K562 (cell line): Measurements from ENCODE around the gene OLFML1. TPM values are rescaled to one million over a fixed set of nuclear protein-coding genes. Genes with fewer than 3 reads are reported as not detected.

ENCODE experiments used
- ATAC-seq: fragments of 200-7000 bp; cut with Tn5 transposase; 3 replicates; pipeline ENCODE4 v1.9.1; 2020; ENCODE audit warnings: moderate library complexity
- BruUV-seq: library from RNA; stranded (reverse); fragments of 400-500 nt; replicated peaks from 2 replicates; lab custom pipeline; 2021; lab: Mats Ljungman, UMichigan
- CTCF ChIA-PET: fragments of 300-600 bp; formaldehyde crosslinking; extraction: SDS; loops from one replicate; lab custom pipeline; 2021; ENCODE audit warnings: low intra/inter-chr PET ratio; lab: Yijun Ruan, JAX
- POLR2A ChIA-PET: fragments of 300-600, 350-650 bp; sonication (Branson Sonifier 250); formaldehyde crosslinking; extraction: SDS; loops from one replicate; lab custom pipeline; 2021; ENCODE audit warnings: antibody characterized with exemption, inconsistent platforms; lab: Yijun Ruan, JAX
- DNase-seq, 4 experiments: peaks; one replicate each; pipeline versions ENCODE4 v3.0.0 to v3.0.0-alpha.2; 2011 to 2018; ENCODE audit warnings: low spot score in 3 of 4, mixed read lengths in 3 of 4; ENCODE audit errors: extremely low read depth in 1 of 4
- FAIRE-seq: peaks from 2 replicates; lab custom pipeline; 2011; peaks lifted over from hg19 to GRCh38; lab: Jason Lieb, UNC
- H2AFZ ChIP-seq: 2 replicates; pipeline ENCODE4 v1.6.0; 2011; ENCODE audit warnings: low read depth, low read length, control low read depth, inconsistent platforms
- H3K27ac ChIP-seq: fragments of 200-600 bp; 3 replicates; pipeline ENCODE4 v1.8.0; 2011; ENCODE audit warnings: low read depth, mild to moderate bottlenecking, control low read depth, inconsistent platforms, low read length, moderate library complexity, mixed read lengths; ENCODE audit errors: extremely low read depth
- H3K27me3 ChIP-seq, 2 experiments: fragments of 300-600 bp in 1 of 2; 2 replicates in 1 of 2; 3 replicates in 1 of 2; pipeline versions ENCODE4 v1.6.0 to v1.8.0; 2011; ENCODE audit warnings: inconsistent platforms in 2 of 2, low read length in 2 of 2, mild to moderate bottlenecking in 1 of 2, mixed read lengths in 1 of 2, moderate library complexity in 1 of 2; ENCODE audit not compliant: control insufficient read depth in 2 of 2, insufficient read depth in 2 of 2
- H3K36me3 ChIP-seq: fragments of 300-600 bp; 3 replicates; pipeline ENCODE4 v1.8.0; 2011; ENCODE audit warnings: mild to moderate bottlenecking, low read length, inconsistent platforms; ENCODE audit not compliant: control insufficient read depth, insufficient read depth
- H3K4me1 ChIP-seq, 2 experiments: fragments of 200-600 bp in 1 of 2; replicated peaks in 1 of 2; 2 replicates in 1 of 2; 3 replicates in 1 of 2; pipeline versions ENCODE4 v1.5.1 to v1.8.0; 2011; ENCODE audit warnings: inconsistent platforms in 2 of 2, low read length in 2 of 2, mild to moderate bottlenecking in 1 of 2, mixed read lengths in 1 of 2, moderate library complexity in 1 of 2; ENCODE audit not compliant: control insufficient read depth in 2 of 2, insufficient read depth in 2 of 2
- H3K4me2 ChIP-seq: 2 replicates; pipeline ENCODE4 v1.6.1; 2011; ENCODE audit warnings: low read length, control low read depth, inconsistent platforms, mixed read lengths; ENCODE audit not compliant: insufficient read depth
- H3K4me3 ChIP-seq: fragments of 200-600 bp; sonication (generic), shearing (Covaris generic); 2 replicates; pipeline ENCODE4 v1.5.1; 2016; ENCODE audit warnings: control low read depth, inconsistent platforms
- H3K79me2 ChIP-seq: fragments of 200-600 bp; 3 replicates; pipeline ENCODE4 v1.8.0; 2011; ENCODE audit warnings: low read length, inconsistent platforms; ENCODE audit not compliant: control insufficient read depth, insufficient read depth
- H3K9ac ChIP-seq, 2 experiments: 2 replicates each; pipeline versions ENCODE4 v1.6.0 to v1.6.1; 2011; ENCODE audit warnings: low read depth in 2 of 2, low read length in 2 of 2, control low read depth in 1 of 2, inconsistent platforms in 1 of 2, mild to moderate bottlenecking in 1 of 2, mixed read lengths in 1 of 2; ENCODE audit not compliant: insufficient read depth in 1 of 2
- H3K9me1 ChIP-seq: one replicate; pipeline ENCODE4 v1.6.0; 2011; ENCODE audit warnings: inconsistent platforms, mild to moderate bottlenecking, low read length, moderate library complexity; ENCODE audit not compliant: control insufficient read depth, insufficient read depth
- H3K9me3 ChIP-seq: replicated peaks from 2 replicates; pipeline ENCODE4 v1.5.1; 2011; ENCODE audit warnings: low read depth, low read length, inconsistent platforms; ENCODE audit not compliant: control insufficient read depth, insufficient read depth
- H4K20me1 ChIP-seq: replicated peaks from 2 replicates; pipeline ENCODE4 v1.6.1; 2011; ENCODE audit warnings: low read length, inconsistent platforms, mixed read lengths; ENCODE audit not compliant: control insufficient read depth, insufficient read depth
- MTA3 ChIP-seq: fragments of 450-650 bp; formaldehyde crosslinking; IDR thresholded peaks from 2 replicates; pipeline ENCODE4 v1.6.1; 2017; ENCODE audit warnings: mild to moderate bottlenecking, borderline replicate concordance
- POLR2A ChIP-seq: fragments of 450-650 bp; conservative IDR thresholded peaks from 2 replicates; pipeline ENCODE4 v1.6.1; 2016
- ZBTB40 ChIP-seq, 2 experiments: fragments of 450-650 bp in 1 of 2; sonication (generic) in 1 of 2; formaldehyde crosslinking in 1 of 2; IDR thresholded peaks; 2 replicates each; pipeline versions ENCODE4 v1.7.1 to v1.9.0; 2016 to 2022; ENCODE audit warnings: inconsistent platforms in 1 of 2, mild to moderate bottlenecking in 1 of 2, missing genetic modification reagents in 1 of 2
- ZEB2 ChIP-seq: fragments of 450-650 bp; IDR thresholded peaks from 2 replicates; pipeline ENCODE4 v1.6.1; 2016
- ZNF274 ChIP-seq: IDR thresholded peaks from 2 replicates; pipeline ENCODE4 v1.6.1; 2011; ENCODE audit warnings: low read depth, mild to moderate bottlenecking, low read length, moderate library complexity, borderline replicate concordance
- WGBS: fragments of 100-300 bp; shearing (Covaris generic); methylation state at CpG from one replicate; pipeline ENCODE4 v1.1.6; 2016; ENCODE audit warnings: low coverage, mixed read lengths; ENCODE audit not compliant: insufficient coverage; ENCODE audit errors: missing lambda C conversion rate; 5-methylcytosine and 5-hydroxymethylcytosine counted together
- in situ Hi-C: fragments of 300-500 bp; cut with MboI; formaldehyde crosslinking; loops from 4 replicates; pipeline ENCODE4 v1.15.0; 2018; ENCODE audit warnings: inconsistent platforms, mixed read lengths
- intact Hi-C: fragments of 100-400 bp; cut with micrococcal nuclease; formaldehyde crosslinking; loops from 2 replicates; pipeline ENCODE4 v1.14.2; 2022
- polyA plus RNA-seq, 8 experiments: library from polyadenylated mRNA; depleted of rRNA in 4 of 8; stranded (reverse) in 5 of 8; unstranded in 3 of 8; fragments of >200 nt; fragmentation: Nextera tagmentation in 2 of 8; fragmentation: Illumina TruSeq in 1 of 8; extraction: Ambion mirVana in 2 of 8; extraction: Trizol in 1 of 8; gene quantifications; 2 replicates each; pipeline versions ENCODE4 v1.2.1 to v1.2.3, GENCODE V29; 2011 to 2014; ENCODE audit warnings: inconsistent platforms in 1 of 8, missing spikeins in 1 of 8
- total RNA-seq, 7 experiments: library from RNA; depleted of rRNA in 6 of 7; stranded (reverse); fragments of >200 nt in 6 of 7; fragmentation: Illumina TruSeq in 2 of 7; extraction: Trizol in 2 of 7; gene quantifications; 2 replicates each; pipeline versions ENCODE4 v1.2.1 to v1.2.3, GENCODE V29; 2011 to 2021; ENCODE audit warnings: low replicate concordance in 1 of 7
- TF ChIP-seq, protein P1 (sequence below): fragments of 450-650 bp; formaldehyde crosslinking; IDR thresholded peaks from 2 replicates; pipeline ENCODE4 v1.4.0; 2020; ENCODE audit warnings: mild to moderate bottlenecking

Gene OLFML1
- total and polyA plus RNA-seq, 9 of the 15 experiments (the other 6 are each of a cell fraction or from before 2014, with no cell fraction given): not detected

- FAIRE-seq: no peak
- 3% methylated on average over 8 of the region's 8 CpGs for WGBS
These were observed 47.3 kb downstream of the OLFML1 start for GRCh38 chr11:7532405-7533145.

More at GRCh38 chr11:7532405-7533145, 47.3 kb downstream of the OLFML1 start:
- in situ Hi-C loops (no loop called here), intact Hi-C loops (no loop called here)
- H3K4me3 ChIP-seq: no peak overlapping the region
- no peaks in the 10 kb centered on the region for H3K36me3 ChIP-seq
- H3K9me1 ChIP-seq: no peaks in the 10 kb centered on the region
- H3K27ac ChIP-seq: no peak overlapping the region
- BruUV-seq: no TSS peak
- H3K4me1 ChIP-seq: no peaks in the 10 kb centered on the region
- peaks cover 0 to 18% of the 10 kb centered on the region in 2 experiments; a peak in 2 of 5 replicates for H3K27me3 ChIP-seq
- H4K20me1 ChIP-seq: 0 out of 2 replicates have a peak, but pooled peaks cover 5% of the 10 kb centered on the region
- H3K4me2 ChIP-seq: no peak overlapping the region
- POLR2A ChIA-PET: no interaction called here
- no peak for DNase-seq
- H3K9ac ChIP-seq: no peak overlapping the region
- ATAC-seq: no peak
- TF ChIP-seq ZEB2: no peak
- TF ChIP-seq ZBTB40 (IDR thresholded peaks at IDR 0.05): no peak
- TF ChIP-seq ZBTB40 (CRISPR knock-in tag; IDR thresholded peaks at IDR 0.05): no peak
- TF ChIP-seq ZNF274: no peak
- no peak for TF ChIP-seq MTA3
- no peak for TF ChIP-seq POLR2A
- TF ChIP-seq, protein P1, sequence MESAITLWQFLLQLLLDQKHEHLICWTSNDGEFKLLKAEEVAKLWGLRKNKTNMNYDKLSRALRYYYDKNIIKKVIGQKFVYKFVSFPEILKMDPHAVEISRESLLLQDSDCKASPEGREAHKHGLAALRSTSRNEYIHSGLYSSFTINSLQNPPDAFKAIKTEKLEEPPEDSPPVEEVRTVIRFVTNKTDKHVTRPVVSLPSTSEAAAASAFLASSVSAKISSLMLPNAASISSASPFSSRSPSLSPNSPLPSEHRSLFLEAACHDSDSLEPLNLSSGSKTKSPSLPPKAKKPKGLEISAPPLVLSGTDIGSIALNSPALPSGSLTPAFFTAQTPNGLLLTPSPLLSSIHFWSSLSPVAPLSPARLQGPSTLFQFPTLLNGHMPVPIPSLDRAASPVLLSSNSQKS (CRISPR knock-in tag): no peak
- CTCF ChIA-PET: no interaction called here
- no peak overlapping the region for H2AFZ ChIP-seq
- H3K79me2 ChIP-seq: no peaks in the 10 kb centered on the region
- no peaks in the 10 kb centered on the region for H3K9me3 ChIP-seq
